ENCODE results near the gene SRGAP1. TPM values are rescaled to one million over a fixed set of nuclear protein-coding genes. Genes with fewer than 3 reads are reported as not detected.

Gene SRGAP1
- total RNA-seq, 1 experiment from 2014 or later: 4.2 TPM

GRCh38 chr12:63934936-63935335, 90.4 kb downstream of the SRGAP1 start:
- no peak for DNase-seq (ENCODE audit: low read depth)

DNA sequence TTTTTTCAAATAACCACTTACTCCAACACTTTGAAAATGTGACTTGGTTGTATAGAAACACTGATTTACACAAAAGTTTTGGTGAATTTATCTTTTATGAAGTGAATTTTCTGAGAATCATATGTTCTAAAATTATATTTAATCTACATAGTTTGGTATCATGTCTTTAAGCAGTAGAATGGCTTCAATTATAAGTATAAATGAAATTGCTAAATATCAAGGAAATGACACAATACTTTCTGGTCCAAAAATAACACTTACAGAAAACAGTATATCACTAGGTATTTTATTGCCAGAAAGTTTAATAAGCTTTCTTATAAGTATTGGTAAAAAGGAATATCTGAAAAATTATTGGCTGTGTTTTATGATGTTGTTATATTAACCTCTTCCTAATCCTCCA, 90.9 kb downstream of the SRGAP1 start:
- DNase-seq (ENCODE audit: low read depth): no peak

DNA sequence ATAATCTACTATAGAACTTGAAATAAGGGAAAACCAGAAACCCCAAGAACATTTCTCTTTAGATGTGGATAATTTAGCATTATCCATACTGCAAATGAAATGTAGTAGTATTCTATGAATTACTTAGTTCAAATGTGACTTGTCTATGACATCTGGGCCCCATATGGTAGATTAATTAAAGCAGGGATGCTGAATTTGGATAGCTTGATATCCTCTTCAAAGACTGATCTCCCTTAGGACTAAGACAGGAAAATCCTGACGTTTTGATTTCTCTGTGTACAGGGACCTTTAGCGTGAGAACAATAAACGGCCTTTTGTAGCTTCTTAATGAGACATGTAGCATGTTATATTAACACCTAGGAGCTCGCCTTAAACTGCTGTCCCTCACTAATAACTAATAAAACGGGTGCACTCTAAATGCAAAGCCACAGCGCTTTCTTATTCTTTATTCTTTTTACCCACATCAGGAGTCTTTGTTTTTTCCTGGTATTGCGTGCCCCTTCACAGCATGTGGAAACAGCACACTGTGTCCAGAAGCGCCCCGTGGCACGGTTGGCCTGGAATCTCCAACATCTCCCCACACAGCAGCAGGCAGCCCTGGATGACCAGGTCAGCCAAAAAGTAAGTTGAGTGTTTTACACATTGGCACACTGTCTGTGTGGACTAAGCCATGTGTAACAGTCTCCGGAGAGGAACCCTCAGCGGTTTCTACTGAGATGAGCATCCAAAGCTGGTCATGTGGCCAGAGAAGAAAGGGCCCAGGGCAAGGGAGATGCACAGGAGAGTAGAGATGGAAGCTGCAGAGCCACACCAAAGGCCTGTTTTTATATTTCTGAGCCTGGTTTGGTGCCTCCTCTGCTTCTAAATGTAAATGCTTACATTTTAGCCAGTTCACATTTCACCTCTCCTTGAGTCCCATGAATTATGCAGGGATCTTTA, 93.1 kb downstream of the SRGAP1 start:
- DNase-seq (ENCODE audit: low read depth): no peak

DNA sequence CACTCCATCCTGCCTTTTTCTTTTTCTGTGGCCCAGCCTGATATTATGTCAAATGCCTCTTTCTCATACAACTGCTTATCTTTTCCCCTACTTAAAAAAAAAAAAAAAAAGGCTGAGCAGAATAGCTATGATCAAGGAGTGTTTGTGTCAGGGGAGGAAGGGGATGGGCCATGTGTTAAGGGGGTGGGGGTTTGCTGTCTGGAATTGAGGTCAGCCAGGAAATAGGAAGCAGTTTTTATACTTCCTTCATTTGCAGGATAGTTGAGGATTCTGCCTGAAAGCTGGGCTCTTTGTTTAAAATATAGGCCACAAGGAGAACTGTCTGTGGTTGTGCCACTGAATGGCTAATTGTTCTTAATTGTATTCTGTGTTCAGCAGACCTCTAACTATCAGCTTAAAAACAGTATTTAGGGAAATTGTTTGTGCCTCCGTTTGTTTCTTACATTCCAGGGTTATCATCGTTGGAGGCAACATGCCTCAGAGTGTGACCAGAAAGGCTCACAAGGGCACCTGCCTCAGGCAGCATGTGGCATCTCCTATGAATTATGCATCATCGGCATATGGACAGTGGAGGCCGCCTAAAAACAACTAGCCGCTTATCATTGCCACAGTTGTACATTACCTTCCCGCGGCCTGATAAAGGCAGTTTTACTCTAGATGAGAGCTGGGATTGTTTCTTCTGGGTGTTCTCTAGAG, 96.0 kb downstream of the SRGAP1 start:
- DNase-seq (ENCODE audit: low read depth): no peak

DNA sequence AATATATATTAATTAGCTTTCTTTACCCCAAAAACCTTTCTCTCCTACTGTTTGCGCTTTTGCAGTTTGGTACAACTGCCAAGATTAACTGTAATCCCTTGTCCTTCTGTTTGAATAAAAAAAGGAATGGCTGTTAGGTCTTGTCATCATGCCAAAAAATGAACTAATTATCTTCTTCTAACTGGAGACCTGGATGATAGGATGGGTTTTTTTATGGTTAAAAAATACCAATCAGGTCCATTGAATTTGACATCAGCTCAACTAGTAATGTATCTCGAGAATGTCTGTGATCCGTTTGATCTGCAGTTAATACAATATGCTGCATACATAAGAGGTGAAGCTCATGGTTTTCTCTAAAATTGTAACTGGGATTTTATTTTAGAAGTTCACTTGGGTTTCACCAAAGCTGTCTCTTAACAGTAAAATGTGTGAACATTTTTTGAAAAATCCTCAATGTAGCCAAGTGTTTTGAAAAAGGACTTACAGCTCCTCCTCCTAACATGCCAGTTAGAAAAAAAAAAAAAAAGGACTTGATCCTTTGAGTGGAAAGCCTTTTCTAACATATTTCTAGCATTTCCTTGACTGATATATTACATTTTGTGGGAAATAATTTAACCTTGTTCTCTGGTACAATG, 96.8 kb downstream of the SRGAP1 start:
- no peak for DNase-seq (ENCODE audit: low read depth)

DNA sequence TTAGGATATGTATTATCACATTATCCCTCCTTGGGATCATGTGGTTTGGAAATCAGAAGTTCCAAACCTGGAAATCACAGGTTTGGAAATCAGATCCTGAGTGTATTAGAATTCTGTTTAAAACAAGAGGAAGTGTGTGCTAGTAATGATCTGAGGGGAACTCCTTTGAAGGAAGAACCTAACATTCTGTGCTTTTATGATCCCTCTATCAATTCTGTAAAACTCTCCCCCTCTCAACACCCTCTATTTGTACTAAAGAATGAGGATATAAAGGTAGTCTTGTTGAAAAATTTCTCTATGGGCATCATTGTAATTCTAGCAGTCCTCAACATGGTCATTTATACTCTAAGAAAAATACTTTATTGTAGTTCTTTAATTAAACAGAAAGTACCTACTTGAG, 97.4 kb downstream of the SRGAP1 start:
- no peak for DNase-seq (ENCODE audit: low read depth)

- no peak for DNase-seq (ENCODE audit: low read depth)
These were observed 98.2 kb downstream of the SRGAP1 start for GRCh38 chr12:63942464-63943241.

- no peak for DNase-seq (ENCODE audit: low read depth)
These were observed 99.6 kb downstream of the SRGAP1 start for GRCh38 chr12:63944034-63944579.

DNA sequence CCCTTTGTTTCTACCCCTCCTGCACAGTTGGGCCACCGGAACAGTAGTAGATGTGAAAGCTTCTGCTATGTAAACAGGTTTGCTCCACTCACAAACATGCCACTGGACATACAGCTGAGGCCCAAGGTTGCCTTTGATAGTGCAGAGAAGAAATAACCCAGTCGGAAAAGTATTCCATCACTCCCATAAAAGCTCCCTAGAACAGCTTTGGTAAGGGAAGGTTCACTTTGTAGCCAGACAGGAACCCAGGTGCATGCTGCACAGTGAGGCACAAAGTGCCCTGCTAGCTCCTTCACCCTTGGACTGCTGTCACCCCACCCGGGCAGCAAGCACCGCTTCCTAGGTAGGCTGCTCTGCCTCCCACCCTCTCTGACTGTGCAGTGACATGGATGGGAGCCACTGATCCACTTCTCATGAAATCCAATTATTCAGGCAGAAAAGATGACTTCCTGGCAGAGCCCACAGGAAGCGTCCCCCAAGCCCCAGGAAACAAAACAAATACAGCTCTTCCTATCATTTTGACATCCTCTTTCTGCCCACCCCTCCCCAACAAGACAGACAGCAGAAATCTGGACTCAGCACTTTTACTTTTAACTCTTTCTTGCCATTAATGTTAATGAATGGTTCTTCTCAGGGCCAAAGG, 100.2 kb downstream of the SRGAP1 start:
- no peak for DNase-seq (ENCODE audit: low read depth)

DNA sequence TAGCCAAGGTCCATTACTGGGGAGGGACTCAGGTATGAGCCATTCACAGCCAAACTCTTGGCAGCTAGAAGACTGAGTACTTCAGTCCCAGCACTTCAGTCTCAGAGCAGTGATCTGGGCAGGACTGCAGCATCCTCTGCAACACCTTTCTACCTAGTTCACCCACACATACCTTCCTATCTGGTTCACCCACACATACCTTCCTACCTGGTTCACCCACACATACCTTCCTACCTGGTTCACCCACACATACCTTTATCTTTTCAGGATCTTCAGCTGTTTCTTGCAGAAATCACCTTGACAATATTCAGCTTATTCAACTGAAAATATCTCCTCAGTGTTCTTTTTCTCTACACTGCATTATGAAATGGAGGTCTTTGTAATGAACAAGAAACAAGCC, 101.3 kb downstream of the SRGAP1 start:
- DNase-seq (ENCODE audit: low read depth): no peak

DNA sequence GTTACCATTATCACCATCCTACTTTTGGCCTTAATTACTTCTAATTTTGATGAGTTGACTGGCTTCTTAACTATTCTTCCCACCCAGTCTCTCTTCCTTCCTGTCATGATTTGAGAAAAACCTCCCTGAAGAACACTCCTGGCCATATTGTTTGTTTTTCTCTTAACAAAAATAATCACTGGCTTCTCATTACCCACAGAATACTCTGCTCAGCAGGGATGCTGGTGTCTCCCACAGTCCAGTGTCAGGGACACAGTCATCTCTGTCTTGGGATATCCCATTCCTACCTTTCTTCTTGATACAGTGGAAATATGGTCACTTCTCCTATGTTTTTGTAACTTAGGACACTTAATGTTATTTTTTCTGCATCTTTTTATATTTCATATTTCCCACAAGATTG, 103.7 kb downstream of the SRGAP1 start:
- DNase-seq (ENCODE audit: low read depth): peak; percentile 19

GRCh38 chr12:63949902-63950301, 105.4 kb downstream of the SRGAP1 start:
- no peak for DNase-seq (ENCODE audit: low read depth)

- DNase-seq (ENCODE audit: low read depth): no peak
These were observed 108.5 kb downstream of the SRGAP1 start for GRCh38 chr12:63952995-63953394.

GRCh38 chr12:63955831-63956666, 111.5 kb downstream of the SRGAP1 start:
- peak; percentile 79 for DNase-seq (ENCODE audit: low read depth)

DNA sequence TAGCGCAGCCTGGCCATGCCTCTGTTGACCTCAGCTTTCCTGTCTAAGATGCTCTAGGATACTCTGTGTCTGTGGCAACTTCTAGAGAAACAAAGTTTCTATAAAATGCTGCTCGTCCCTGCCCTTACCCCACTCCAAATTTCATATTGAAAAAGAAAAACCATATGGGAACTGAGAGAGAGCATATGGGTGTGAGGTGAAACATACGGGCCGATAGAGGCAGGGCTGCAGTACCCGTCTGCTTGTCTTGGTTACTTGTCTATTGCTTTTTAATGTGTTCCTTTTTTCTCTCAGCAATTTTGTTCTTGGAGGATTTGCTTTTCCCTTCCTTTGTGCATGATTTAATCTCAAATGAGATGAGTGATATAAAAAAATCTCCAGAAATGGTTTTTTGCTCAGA, 113.0 kb downstream of the SRGAP1 start:
- no peak for DNase-seq (ENCODE audit: low read depth)

- DNase-seq (ENCODE audit: low read depth): peak; percentile 41
These were observed 114.5 kb downstream of the SRGAP1 start for GRCh38 chr12:63958876-63959580.

- DNase-seq (ENCODE audit: low read depth): no peak
These were observed 116.5 kb downstream of the SRGAP1 start for GRCh38 chr12:63961048-63961447.

DNA sequence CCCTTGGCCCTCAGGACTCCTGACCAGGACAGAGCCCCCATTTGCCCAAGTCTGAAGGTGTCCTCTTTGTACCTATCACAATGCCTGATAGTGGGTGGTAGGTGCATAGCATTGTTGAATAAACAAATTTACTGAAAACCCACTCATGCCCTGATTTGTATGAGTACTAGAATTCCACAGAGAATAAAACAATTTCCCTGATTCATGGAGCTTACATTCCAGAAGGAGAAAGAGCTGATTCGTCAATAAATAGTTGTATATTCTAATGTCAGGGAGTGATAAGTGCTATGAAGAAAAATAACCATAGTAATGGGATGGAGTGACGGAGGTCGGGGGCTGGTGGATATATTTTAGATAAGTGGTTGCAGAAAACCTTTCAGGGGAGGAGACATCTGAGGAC, 117.0 kb downstream of the SRGAP1 start:
- DNase-seq (ENCODE audit: low read depth): no peak

DNA sequence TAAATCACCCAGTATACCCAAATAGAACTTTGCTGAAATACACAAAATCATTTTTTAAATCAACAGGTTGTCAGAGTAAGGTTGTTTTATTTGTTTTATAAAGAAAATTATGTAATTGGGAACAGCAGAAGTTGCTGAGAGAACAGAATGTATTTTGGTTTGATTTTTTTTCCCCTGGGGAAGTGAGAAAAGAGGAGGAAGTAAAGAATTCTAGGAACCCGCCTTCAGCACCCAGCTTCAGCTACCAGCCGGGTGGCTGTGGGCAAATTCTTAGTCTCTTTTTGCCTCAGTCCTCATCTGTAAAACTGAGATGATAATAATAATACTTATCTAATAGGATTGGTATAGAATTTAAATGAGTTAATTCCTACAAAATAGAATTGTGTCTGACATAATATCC, 119.4 kb downstream of the SRGAP1 start:
- no peak for DNase-seq (ENCODE audit: low read depth)
